ENCODE data around the gene TGM2.

The TGM2 gene

GRCh38 chr20:38092915-38093314, 72.2 kb downstream of the TGM2 start:
- DNase-seq (ENCODE audit: low spot score) = no peak

GRCh38 chr20:38092260-38092857, 72.7 kb downstream of the TGM2 start:
- DNase-seq (ENCODE audit: low spot score) = no peak

GRCh38 chr20:38091441-38092216, 73.4 kb downstream of the TGM2 start:
- DNase-seq (ENCODE audit: low spot score) = no peak

GRCh38 chr20:38090061-38090460, 75.0 kb downstream of the TGM2 start:
- no peak for DNase-seq (ENCODE audit: low spot score)

GRCh38 chr20:38089500-38089899, 75.6 kb downstream of the TGM2 start:
- DNase-seq (ENCODE audit: low spot score) = no peak

- DNase-seq (ENCODE audit: low spot score) = no peak
Observed at GRCh38 chr20:38085026-38085425, 80.0 kb downstream of the TGM2 start.

GRCh38 chr20:38084425-38084951, 80.6 kb downstream of the TGM2 start:
- no peak for DNase-seq (ENCODE audit: low spot score)

- no peak for DNase-seq (ENCODE audit: low spot score)
Observed at GRCh38 chr20:38083338-38084048, 81.6 kb downstream of the TGM2 start.

- no peak for DNase-seq (ENCODE audit: low spot score)
Observed at GRCh38 chr20:38082894-38083293, 82.2 kb downstream of the TGM2 start.

GRCh38 chr20:38081575-38081974, 83.5 kb downstream of the TGM2 start:
- DNase-seq (ENCODE audit: low spot score) = no peak

- no peak for DNase-seq (ENCODE audit: low spot score)
Observed at GRCh38 chr20:38079353-38079752, 85.7 kb downstream of the TGM2 start.

- DNase-seq (ENCODE audit: low spot score) = no peak
Observed at GRCh38 chr20:38078084-38078483, 87.0 kb downstream of the TGM2 start.

Measured in iPS-NIHi11 (cell line).